ENCODE measurements around the gene COG5. TPM values are rescaled to one million over a fixed set of nuclear protein-coding genes. Genes with fewer than 3 reads are reported as not detected.

COG5 gene
- total and polyA plus RNA-seq, 2 of the 4 experiments (the other 2 are of a cell fraction) = 18.5 to 27.4 TPM

GRCh38 chr7:107414198-107414597, 149.5 kb downstream of the COG5 start:
- no peak for ATAC-seq (ENCODE audit: low read depth)
- in situ Hi-C loops (cut with MboI; ENCODE audit: low sequenced_read_pairs) (no loop called here), intact Hi-C loops (cut with micrococcal nuclease) (no loop called here), dilution Hi-C loops (cut with HindIII; ENCODE audit: low sequenced_read_pairs, unreplicated experiment) (no loop called here)
- WGBS, 2 experiments (ENCODE audit: extremely low coverage in 2 of 2, insufficient read length in 1 of 2) = no CpG with 5 or more reads among the region's 1 CpG
- H4K91ac ChIP-seq (ENCODE audit: insufficient read depth, low read depth, low read length) = no peak overlapping the region
- H4K20me1 ChIP-seq (ENCODE audit: insufficient read depth, low read length) = no peaks in the 10 kb centered on the region
- no peak overlapping the region for H3K4me3 ChIP-seq (ENCODE audit: insufficient read depth, low read depth, low read length)
- H3K9ac ChIP-seq (ENCODE audit: low read depth, low read length) = no peak overlapping the region
- no peaks in the 10 kb centered on the region for H3K9me1 ChIP-seq (ENCODE audit: insufficient read depth, low read length)
- H3K4me1 ChIP-seq (ENCODE audit: control insufficient read depth, insufficient read depth, low read length) = no peaks in the 10 kb centered on the region
- no peaks in the 10 kb centered on the region; a peak in 1 of 4 replicates for H3K79me1 ChIP-seq (ENCODE audit: low read depth in 1 of 2, low read length in 2 of 2)
- ChIA-PET CTCF (no interaction called here), POLR2A (ENCODE audit: unreplicated experiment) (no interaction called here)
- H3K4me2 ChIP-seq (ENCODE audit: low read depth, low read length) = no peak overlapping the region
- H3K14ac ChIP-seq (replicated peaks; ENCODE audit: low read depth, low read length) = no peak overlapping the region
- H3K23ac ChIP-seq (ENCODE audit: low read depth, low read length) = no peak overlapping the region
- H3K27me3 ChIP-seq (ENCODE audit: control insufficient read depth, insufficient read depth, low read length) = no peaks in the 10 kb centered on the region
- H4K8ac ChIP-seq (ENCODE audit: low read depth in 2 of 2, low read length in 2 of 2) = no peak overlapping the region
- no peak overlapping the region for H2BK120ac ChIP-seq (ENCODE audit: low read depth, low read length)
- H2BK15ac ChIP-seq (ENCODE audit: low read depth, low read length) = no peak overlapping the region
- no TSS peak for BruUV-seq (replicated peaks)
- H2BK5ac ChIP-seq (ENCODE audit: low read depth, low read length, poor library complexity, severe bottlenecking) = no peak overlapping the region
- H3K27ac ChIP-seq (ENCODE audit: insufficient read depth, low read length) = no peak overlapping the region
- H3K9me3 ChIP-seq (ENCODE audit: control insufficient read depth, insufficient read depth, low read length) = no peaks in the 10 kb centered on the region
- H4K5ac ChIP-seq (ENCODE audit: low read depth, low read length) = no peak overlapping the region
- TF ChIP-seq BHLHE40 (IDR thresholded peaks at IDR 0.05; ENCODE audit: low read depth, low read length) = no peak
- TF ChIP-seq USF2 (IDR thresholded peaks at IDR 0.05; ENCODE audit: low read depth, low read length) = no peak
- TF ChIP-seq RFX5 (IDR thresholded peaks at IDR 0.05; ENCODE audit: low read depth, low read length) = no peak
- TF ChIP-seq SMC3 (IDR thresholded peaks at IDR 0.05; ENCODE audit: low read depth, low read length) = no peak
- no peak for TF ChIP-seq MAZ (IDR thresholded peaks at IDR 0.05; ENCODE audit: borderline replicate concordance, low read depth, low read length)
- TF ChIP-seq CTCF (conservative IDR thresholded peaks at IDR 0.05; ENCODE audit: low read depth, low read length) = no peak
- TF ChIP-seq CEBPB (IDR thresholded peaks at IDR 0.05; ENCODE audit: low read depth, low read length) = no peak
- no peak for TF ChIP-seq POLR2A (IDR thresholded peaks at IDR 0.05; ENCODE audit: low read depth, low read length)
- no peak for TF ChIP-seq RCOR1 (IDR thresholded peaks at IDR 0.05; ENCODE audit: insufficient replicate concordance, low read length)
- TF ChIP-seq ELK1 (IDR thresholded peaks at IDR 0.05; ENCODE audit: borderline replicate concordance, low read depth, low read length) = no peak
- TF ChIP-seq NFE2L2 (IDR thresholded peaks at IDR 0.05; ENCODE audit: low read depth, low read length) = no peak
- peaks cover 2% of the 10 kb centered on the region; the same call in 1 of the 2 replicates for H3K36me3 ChIP-seq (ENCODE audit: control insufficient read depth, insufficient read depth, low read length)
- H3K4ac ChIP-seq (ENCODE audit: low read depth, low read length) = no peak overlapping the region
- no peak overlapping the region for H2AK5ac ChIP-seq (ENCODE audit: low read depth, low read length)
- H2AK9ac ChIP-seq (replicated peaks; ENCODE audit: low read depth, low read length, poor library complexity) = no peak overlapping the region
- H3K56ac ChIP-seq (ENCODE audit: extremely low read depth, insufficient read depth, low read length) = no peak overlapping the region
- no peak overlapping the region for H2AFZ ChIP-seq (replicated peaks; ENCODE audit: low read length, poor library complexity)
- DNase-seq = no peak
- no peak overlapping the region for H2BK20ac ChIP-seq (ENCODE audit: low read depth, low read length)
- no peak overlapping the region for H3K18ac ChIP-seq (ENCODE audit: low read depth, low read length)

Measured in IMR-90 (cell line).